Astrocyte of the spinal cord (primary cell): ENCODE results near the gene ARSI.
"Not testable (repeated sequence)": the region's sequence is repeated elsewhere in the genome, so short reads cannot be mapped to it uniquely, and the experiment has no call there.

Experiments used
- DNase-seq: peaks from one replicate; pipeline ENCODE4 v3.0.0; 2011; ENCODE audit warnings: low read depth, low spot score
- H3K4me3 ChIP-seq: 2 replicates; pipeline ENCODE4 v1.5.1; 2011; ENCODE audit warnings: low read depth, mild to moderate bottlenecking, low read length, moderate library complexity
- in situ Hi-C: cut with HindIII; loops from 2 replicates; pipeline ENCODE4 v1.10.0; 2017; ENCODE audit warnings: low sequenced_read_pairs
- TF ChIP-seq, protein P1 (sequence below): IDR thresholded peaks from 2 replicates; pipeline ENCODE4 v1.5.1; 2012; ENCODE audit warnings: low read depth, mild to moderate bottlenecking, low read length, inconsistent platforms

Gene ARSI

DNA sequence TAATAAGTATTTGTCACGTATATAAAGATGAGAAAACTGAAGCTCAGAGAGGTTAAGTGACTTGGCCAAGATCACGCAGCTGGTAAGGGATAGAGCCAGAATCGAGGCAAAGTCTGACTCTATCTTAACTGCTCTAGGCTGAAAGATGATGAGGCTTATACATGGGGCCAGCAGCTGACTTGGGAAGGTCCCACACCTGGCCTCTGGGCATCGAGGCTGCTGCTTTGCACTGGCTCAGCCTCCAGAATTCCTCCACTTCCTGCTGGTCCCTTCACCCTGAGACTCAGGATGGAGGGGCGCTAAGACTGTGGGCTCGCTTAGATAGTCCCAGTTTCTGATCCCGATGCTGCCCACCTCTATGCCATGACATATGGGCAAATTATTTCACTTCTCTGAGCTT is 48.3 kb downstream of the ARSI start:
- H3K4me3 ChIP-seq, result no peak overlapping the region
- DNase-seq, result no peak
- in situ Hi-C loops, result no loop called here
- TF ChIP-seq, protein P1, sequence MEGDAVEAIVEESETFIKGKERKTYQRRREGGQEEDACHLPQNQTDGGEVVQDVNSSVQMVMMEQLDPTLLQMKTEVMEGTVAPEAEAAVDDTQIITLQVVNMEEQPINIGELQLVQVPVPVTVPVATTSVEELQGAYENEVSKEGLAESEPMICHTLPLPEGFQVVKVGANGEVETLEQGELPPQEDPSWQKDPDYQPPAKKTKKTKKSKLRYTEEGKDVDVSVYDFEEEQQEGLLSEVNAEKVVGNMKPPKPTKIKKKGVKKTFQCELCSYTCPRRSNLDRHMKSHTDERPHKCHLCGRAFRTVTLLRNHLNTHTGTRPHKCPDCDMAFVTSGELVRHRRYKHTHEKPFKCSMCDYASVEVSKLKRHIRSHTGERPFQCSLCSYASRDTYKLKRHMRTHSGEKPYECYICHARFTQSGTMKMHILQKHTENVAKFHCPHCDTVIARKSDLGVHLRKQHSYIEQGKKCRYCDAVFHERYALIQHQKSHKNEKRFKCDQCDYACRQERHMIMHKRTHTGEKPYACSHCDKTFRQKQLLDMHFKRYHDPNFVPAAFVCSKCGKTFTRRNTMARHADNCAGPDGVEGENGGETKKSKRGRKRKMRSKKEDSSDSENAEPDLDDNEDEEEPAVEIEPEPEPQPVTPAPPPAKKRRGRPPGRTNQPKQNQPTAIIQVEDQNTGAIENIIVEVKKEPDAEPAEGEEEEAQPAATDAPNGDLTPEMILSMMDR, result no peak

DNA sequence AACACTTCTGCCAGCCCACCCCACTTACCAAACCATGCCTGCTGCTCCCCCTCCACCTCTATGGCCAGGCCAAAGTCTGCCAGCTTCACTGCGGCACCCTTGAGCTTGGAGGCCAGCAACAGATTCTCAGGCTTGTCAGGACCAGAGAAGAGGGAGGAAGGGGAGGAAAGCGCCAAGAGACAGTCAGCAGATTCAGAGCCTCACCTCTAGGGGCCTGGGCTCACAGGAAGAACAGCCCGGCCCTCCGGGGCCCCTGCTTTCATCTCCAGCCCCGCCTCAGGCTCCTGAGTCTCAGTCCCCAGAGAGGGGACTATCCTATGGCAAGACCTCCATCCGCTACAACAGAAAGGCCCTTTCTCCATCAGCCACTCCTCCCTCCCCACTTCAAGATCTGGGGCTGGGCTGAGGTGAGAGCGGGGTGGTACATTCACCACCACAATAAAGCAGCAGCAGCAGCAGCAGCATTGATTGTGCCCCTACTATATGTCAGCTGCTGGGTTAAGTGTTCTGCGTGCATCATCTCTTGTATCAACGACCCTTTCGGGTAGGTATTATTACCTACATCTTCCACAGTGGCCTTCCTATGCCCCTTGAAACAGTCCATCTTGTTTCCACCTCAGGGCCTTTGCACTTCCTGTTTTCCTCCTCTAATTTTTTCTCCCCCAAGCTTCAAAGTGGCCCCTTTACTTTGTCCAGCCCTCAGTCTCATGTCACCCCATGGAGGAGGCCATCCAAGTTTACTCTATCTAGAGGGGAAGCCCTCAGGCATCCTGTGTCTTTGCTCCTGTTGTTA is 49.1 kb downstream of the ARSI start:
- TF ChIP-seq, protein P1, result no peak
- no peak overlapping the region for H3K4me3 ChIP-seq
- in situ Hi-C loops, result no loop called here
- DNase-seq, result no peak

GRCh38 chr5:150252489-150252888 is 50.2 kb downstream of the ARSI start:
- in situ Hi-C loops, result no loop called here

GRCh38 chr5:150251504-150251903 is 51.2 kb downstream of the ARSI start:
- TF ChIP-seq, protein P1, result no peak
- in situ Hi-C loops, result no loop called here
- DNase-seq, result no peak
- H3K4me3 ChIP-seq, result no peak overlapping the region

More at GRCh38 chr5:150252489-150252888, 50.2 kb downstream of the ARSI start:
- no peak overlapping the region for H3K4me3 ChIP-seq
- no peak for DNase-seq
- TF ChIP-seq, protein P1, result no peak

DNA sequence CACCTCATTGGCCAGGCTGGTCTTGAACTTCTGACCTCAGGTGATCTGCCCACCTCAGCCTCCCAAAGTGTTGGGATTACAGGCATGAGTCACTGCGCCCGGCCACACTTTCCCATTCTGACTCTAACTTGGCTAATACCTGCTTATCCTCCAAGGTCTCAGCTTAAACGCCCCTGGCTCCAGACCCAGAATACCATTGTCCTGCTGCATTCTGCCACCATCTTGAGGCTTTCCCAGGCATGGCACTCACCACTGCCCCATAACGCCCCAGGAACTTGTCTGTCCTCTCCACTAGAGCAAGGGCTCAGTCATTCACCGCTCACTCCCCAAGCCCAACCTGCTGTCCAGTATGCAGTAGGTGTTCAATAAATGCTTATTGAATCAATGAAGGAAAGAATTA is 53.0 kb downstream of the ARSI start:
- no peak for DNase-seq
- TF ChIP-seq, protein P1, result no peak
- in situ Hi-C loops, result no loop called here
- H3K4me3 ChIP-seq, result no peak overlapping the region

DNA sequence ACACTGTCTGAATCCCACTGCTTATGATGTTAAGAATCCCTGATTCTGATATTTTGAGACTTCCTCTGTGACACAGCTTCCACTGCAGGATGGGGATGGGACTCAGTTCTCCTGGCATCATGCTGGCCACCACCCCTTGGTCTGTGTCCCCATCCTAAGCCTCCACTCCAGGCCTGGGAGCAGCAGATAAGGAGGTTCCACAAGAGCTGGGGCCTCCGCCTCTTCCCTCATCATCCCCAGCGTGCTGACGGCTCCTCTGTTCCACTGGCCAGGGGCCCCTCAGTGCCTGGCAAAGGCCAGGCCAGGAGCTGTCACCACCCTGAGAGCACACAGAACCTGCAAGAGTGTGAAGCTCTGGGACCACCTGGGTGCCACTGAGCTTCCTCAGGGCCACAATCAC is 53.8 kb downstream of the ARSI start:
- in situ Hi-C loops, result no loop called here
- no peak for DNase-seq
- H3K4me3 ChIP-seq, result no peak overlapping the region
- TF ChIP-seq, protein P1, result no peak

DNA sequence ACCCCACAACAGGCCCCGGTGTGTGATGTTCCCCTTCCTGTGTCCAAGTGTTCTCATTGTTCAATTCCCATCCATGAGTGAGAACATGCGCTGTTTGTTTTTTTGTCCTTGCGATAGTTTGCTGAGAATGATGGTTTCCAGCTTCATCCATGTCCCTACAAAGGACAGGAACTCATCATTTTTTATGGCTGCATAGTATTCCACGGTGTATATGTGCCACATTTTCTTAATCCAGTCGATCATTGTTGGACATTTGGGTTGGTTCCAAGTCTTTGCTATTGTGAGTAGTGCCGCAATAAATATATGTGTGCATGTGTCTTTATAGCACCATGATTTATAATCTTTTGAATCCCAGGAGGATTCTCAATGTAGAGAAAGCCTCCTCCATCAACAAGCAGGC is 54.2 kb downstream of the ARSI start:
- H3K4me3 ChIP-seq, DNase-seq, in situ Hi-C loops: not testable (repeated sequence)
